SK-N-SH (cell line): ENCODE results near the gene CEBPB.

ENCODE experiments used
- FOSL2 ChIP-seq: IDR thresholded peaks from 2 replicates; pipeline ENCODE4 v1.4.0; 2012; ENCODE audit warnings: low read depth, mild to moderate bottlenecking, moderate library complexity, borderline replicate concordance
- NRF1 ChIP-seq: IDR thresholded peaks from 2 replicates; pipeline ENCODE4 v1.6.1; 2012; ENCODE audit warnings: low read depth, mild to moderate bottlenecking, low read length
- POLR2AphosphoS5 ChIP-seq: IDR thresholded peaks from 2 replicates; pipeline ENCODE4 v1.6.1; 2012; ENCODE audit warnings: low read depth, low read length
- RAD21 ChIP-seq: IDR thresholded peaks from 2 replicates; pipeline ENCODE4 v1.6.1; 2012; ENCODE audit warnings: mild to moderate bottlenecking, low read length
- TEAD4 ChIP-seq: IDR thresholded peaks from 2 replicates; pipeline ENCODE4 v1.4.0; 2012; ENCODE audit warnings: mild to moderate bottlenecking, borderline replicate concordance; ENCODE audit not compliant: insufficient read depth
- TF ChIP-seq, protein P1 (sequence below): fragments of 200-600 bp; sonication (generic); IDR thresholded peaks from 2 replicates; pipeline ENCODE4 v1.6.1; 2017; ENCODE audit warnings: antibody characterized with exemption, mild to moderate bottlenecking, moderate library complexity
- TF ChIP-seq, protein P2 (sequence below): IDR thresholded peaks from 2 replicates; pipeline ENCODE4 v1.6.1; 2012; ENCODE audit warnings: mild to moderate bottlenecking, low read depth, low read length, moderate library complexity

DNA sequence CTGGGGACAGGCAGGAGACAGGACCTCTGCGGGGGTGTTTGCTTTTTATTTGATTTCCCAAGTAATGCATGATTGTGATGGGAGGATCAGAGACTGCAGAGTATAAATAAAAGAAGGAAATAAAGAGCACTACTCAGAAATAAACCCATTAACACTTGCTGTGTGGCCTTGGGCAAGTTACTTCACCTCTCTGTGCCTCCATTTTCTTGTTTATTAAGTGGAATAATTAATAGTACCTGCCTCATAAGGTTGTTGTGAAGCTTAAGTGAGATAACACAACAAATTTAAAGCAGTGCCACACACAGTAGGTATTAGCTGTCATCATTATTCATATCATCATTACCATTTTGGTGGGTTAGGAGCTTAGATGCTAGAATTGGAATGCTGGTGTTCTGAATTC, 8.1 kb downstream of the CEBPB start:
- TF ChIP-seq, protein P1, sequence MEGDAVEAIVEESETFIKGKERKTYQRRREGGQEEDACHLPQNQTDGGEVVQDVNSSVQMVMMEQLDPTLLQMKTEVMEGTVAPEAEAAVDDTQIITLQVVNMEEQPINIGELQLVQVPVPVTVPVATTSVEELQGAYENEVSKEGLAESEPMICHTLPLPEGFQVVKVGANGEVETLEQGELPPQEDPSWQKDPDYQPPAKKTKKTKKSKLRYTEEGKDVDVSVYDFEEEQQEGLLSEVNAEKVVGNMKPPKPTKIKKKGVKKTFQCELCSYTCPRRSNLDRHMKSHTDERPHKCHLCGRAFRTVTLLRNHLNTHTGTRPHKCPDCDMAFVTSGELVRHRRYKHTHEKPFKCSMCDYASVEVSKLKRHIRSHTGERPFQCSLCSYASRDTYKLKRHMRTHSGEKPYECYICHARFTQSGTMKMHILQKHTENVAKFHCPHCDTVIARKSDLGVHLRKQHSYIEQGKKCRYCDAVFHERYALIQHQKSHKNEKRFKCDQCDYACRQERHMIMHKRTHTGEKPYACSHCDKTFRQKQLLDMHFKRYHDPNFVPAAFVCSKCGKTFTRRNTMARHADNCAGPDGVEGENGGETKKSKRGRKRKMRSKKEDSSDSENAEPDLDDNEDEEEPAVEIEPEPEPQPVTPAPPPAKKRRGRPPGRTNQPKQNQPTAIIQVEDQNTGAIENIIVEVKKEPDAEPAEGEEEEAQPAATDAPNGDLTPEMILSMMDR: no peak
- TF ChIP-seq POLR2AphosphoS5 (no peak), TEAD4 (no peak), FOSL2 (no peak), RAD21 (no peak), NRF1 (no peak)
- TF ChIP-seq, protein P2, sequence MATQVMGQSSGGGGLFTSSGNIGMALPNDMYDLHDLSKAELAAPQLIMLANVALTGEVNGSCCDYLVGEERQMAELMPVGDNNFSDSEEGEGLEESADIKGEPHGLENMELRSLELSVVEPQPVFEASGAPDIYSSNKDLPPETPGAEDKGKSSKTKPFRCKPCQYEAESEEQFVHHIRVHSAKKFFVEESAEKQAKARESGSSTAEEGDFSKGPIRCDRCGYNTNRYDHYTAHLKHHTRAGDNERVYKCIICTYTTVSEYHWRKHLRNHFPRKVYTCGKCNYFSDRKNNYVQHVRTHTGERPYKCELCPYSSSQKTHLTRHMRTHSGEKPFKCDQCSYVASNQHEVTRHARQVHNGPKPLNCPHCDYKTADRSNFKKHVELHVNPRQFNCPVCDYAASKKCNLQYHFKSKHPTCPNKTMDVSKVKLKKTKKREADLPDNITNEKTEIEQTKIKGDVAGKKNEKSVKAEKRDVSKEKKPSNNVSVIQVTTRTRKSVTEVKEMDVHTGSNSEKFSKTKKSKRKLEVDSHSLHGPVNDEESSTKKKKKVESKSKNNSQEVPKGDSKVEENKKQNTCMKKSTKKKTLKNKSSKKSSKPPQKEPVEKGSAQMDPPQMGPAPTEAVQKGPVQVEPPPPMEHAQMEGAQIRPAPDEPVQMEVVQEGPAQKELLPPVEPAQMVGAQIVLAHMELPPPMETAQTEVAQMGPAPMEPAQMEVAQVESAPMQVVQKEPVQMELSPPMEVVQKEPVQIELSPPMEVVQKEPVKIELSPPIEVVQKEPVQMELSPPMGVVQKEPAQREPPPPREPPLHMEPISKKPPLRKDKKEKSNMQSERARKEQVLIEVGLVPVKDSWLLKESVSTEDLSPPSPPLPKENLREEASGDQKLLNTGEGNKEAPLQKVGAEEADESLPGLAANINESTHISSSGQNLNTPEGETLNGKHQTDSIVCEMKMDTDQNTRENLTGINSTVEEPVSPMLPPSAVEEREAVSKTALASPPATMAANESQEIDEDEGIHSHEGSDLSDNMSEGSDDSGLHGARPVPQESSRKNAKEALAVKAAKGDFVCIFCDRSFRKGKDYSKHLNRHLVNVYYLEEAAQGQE: no peak
